CD4-positive, alpha-beta T cell treated with Interleukin-4 for 1 hour (primary cell): ENCODE data around the gene MOCS3.
A peak's percentile ranks its signal among the peaks of the same experiment; 100 is the strongest.
"Not testable (repeated sequence)": the region's sequence is repeated elsewhere in the genome, so short reads cannot be mapped to it uniquely, and the experiment has no call there.

ENCODE experiments used
- DNase-seq, 2 donors: peaks; one replicate each; pipeline ENCODE4 v3.0.0-alpha.2; 2020 to 2022

MOCS3 gene

GRCh38 chr20:50932691-50933280, 25.8 kb upstream of the MOCS3 start:
- DNase-seq: no peak

GRCh38 chr20:50933589-50933988, 25.0 kb upstream of the MOCS3 start:
- no peak for DNase-seq

- no peak for DNase-seq
Observed at GRCh38 chr20:50943069-50943468, 15.5 kb upstream of the MOCS3 start.

GRCh38 chr20:50948132-50948785, 10.4 kb upstream of the MOCS3 start:
- no peak for DNase-seq

GRCh38 chr20:50953196-50953595, 5.4 kb upstream of the MOCS3 start:
- no peak for DNase-seq

GRCh38 chr20:50953821-50954220, 4.8 kb upstream of the MOCS3 start:
- no peak for DNase-seq

- DNase-seq: no peak
Observed at GRCh38 chr20:50957276-50957675, 1.3 kb upstream of the MOCS3 start.

GRCh38 chr20:50957798-50958614, 612 bp upstream of the MOCS3 start, which contains the start of gene DPM1:
Gene DPM1, minus strand, starts transcription at chr20:50958532. Its CDS starts 9 bp downstream, at chr20:50958523.
- peak; percentile 37 to 88 for DNase-seq

GRCh38 chr20:50959543-50960126, 1.0 kb downstream of the MOCS3 start:
- DNase-seq: no peak

- no peak for DNase-seq
Observed at GRCh38 chr20:50967586-50967985, 9.0 kb downstream of the MOCS3 start.

- no peak for DNase-seq
Observed at GRCh38 chr20:50968289-50968688, 9.7 kb downstream of the MOCS3 start.

GRCh38 chr20:50969435-50969834, 10.8 kb downstream of the MOCS3 start:
- DNase-seq: no peak

- no peak for DNase-seq
Observed at GRCh38 chr20:50969912-50970311, 11.3 kb downstream of the MOCS3 start.

GRCh38 chr20:50975701-50976330, 17.2 kb downstream of the MOCS3 start:
- DNase-seq: no peak

- no peak for DNase-seq
Observed at GRCh38 chr20:50977066-50978021, 18.7 kb downstream of the MOCS3 start.

GRCh38 chr20:50978533-50978932, 19.9 kb downstream of the MOCS3 start:
- not testable (repeated sequence) for DNase-seq

- DNase-seq: peak in 1 of 2 donors; percentile 23
Observed at GRCh38 chr20:50980071-50980681, 21.6 kb downstream of the MOCS3 start.

- peak; percentile 60 to 61 for DNase-seq
Observed at GRCh38 chr20:50980851-50981713, 22.5 kb downstream of the MOCS3 start.

GRCh38 chr20:50981714-50982048, 23.1 kb downstream of the MOCS3 start:
- no peak for DNase-seq

- no peak for DNase-seq
Observed at GRCh38 chr20:50982363-50982762, 23.7 kb downstream of the MOCS3 start.
